Measurements from ENCODE around the gene ALG11.
"Not testable (repeated sequence)": the region's sequence is repeated elsewhere in the genome, so short reads cannot be mapped to it uniquely, and the experiment has no call there.

Gene ALG11, protein sequence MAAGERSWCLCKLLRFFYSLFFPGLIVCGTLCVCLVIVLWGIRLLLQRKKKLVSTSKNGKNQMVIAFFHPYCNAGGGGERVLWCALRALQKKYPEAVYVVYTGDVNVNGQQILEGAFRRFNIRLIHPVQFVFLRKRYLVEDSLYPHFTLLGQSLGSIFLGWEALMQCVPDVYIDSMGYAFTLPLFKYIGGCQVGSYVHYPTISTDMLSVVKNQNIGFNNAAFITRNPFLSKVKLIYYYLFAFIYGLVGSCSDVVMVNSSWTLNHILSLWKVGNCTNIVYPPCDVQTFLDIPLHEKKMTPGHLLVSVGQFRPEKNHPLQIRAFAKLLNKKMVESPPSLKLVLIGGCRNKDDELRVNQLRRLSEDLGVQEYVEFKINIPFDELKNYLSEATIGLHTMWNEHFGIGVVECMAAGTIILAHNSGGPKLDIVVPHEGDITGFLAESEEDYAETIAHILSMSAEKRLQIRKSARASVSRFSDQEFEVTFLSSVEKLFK

DNA sequence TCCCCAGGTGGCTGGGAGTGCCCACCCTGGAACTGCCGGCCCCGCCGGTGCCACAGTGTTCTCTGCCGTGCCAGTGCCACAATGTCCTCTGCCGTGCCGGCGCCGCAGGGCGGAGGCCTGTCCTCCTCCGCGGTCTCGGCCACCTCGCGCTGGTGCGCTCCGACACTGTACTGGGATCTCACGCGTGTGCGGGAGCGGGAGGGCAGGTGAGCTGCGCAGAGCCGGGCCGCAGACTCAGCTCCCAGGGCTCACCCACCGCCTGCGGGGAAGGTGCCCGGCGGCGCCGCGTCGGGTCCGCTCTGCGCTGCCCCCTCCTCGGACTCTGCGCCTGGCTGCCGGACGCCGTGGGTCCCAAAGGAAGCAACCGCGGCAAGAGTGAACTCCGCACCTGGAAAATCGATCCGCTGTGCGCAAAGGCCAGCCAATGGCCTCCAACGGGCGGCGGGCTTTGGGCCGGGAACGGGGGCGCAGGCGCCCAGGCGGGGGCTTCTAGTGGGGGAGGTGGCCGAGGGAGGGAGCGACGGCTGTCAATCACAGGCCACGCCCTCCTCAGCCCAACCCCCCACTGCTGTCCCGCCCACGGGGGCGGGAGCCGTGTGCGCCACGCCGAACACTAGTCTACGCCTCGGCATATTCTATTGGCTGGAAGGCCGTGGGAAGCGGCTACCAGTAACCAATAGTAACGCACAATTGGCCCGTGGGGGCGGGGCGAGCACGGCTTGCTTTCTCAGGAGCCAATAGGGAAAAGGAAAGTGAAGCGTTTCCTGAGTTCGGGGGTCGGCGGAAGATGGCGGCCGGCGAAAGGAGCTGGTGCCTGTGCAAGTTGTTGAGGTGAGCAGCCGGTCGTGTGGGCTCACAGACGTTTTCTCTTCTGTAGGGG is at the start of gene ALG11:
TSS of gene ALG11 (plus strand) at position 767 of the 880 bp plus-strand sequence. CDS start at position 788, 21 bp downstream.
- peak; percentile 99 for DNase-seq (ENCODE audit: low spot score)

DNA sequence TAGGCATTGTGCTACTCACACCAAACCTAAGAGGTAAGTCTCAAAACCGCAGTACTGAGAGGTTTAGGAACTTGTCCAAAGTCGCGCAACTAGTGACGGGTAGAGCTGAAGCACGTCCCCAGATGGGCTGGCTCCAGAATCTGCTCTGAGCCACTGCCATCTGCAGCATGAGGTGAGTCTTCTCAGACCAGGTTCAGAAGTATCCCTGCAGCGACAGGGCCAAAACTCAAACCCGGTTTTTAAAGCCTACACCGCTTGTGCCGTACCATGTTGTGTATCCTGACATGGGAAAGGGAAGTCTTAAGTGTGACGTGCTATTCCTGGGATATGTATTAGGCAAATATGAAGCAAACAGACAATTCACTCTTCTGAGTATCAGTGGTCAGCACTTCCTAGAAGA is 46.0 kb upstream of the ALG11 start:
- DNase-seq (ENCODE audit: low spot score) = no peak

DNA sequence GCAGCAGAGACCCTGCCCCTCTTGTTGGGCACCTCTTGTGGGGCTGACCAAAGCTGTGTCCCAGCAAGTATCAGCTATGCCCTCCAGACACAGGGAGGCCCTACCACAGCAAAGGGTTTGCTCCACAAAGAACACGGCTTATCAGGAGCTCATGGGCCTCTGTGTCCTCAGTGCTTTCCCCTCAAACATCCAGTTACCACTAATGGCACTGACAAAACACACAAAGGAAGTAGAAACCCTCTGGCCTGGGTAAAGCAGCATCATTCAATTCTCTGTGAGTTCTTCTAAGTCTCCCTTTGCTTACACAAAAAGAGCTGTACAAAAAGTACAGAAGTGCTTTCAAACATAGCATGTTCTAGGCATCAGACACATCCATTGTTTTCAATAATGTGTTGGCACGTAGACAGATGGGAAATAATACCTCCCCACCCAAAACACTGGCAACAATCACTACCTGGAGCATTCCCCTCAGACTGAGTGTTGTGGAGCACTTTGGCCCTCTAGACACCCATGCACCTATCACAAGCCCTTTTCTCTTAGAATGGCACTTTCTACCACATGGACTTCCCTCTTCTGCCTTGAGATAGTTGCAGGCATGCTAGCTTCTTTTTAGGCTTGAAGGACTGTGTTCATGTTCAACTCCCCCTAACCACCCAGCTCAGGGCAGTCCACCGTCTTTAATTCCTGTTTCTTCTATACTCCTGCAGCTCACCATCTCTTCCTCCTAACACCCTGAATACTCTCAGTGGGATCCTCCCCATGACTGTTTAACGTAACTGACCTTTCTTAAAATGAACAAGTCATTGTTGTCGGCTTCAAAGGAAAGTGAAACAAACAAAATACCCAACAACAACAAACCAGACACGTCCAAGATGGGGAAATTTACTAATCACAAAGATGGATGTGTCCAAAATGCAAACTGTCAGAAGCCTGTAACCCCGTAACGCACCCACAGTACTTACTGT is 44.4 kb upstream of the ALG11 start:
- no peak for DNase-seq (ENCODE audit: low spot score)

DNA sequence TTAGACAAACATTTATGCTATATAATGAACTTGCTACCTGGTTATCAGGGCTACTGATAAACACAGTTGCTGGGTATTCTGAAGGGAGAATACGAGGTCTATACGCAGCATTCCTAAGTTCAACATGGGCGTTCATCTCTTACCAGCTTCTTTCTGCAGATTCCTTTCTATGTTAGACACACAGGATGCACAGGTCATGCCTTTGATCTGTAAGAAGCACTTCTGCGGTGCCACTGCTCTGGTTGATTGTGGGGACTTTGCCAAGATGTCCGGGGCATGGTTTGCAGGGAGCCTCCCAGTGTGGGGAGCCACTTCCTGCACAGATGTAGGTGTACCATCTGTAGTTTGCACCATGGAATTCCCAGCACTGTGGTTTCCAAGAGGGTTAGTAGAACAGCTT is 41.8 kb upstream of the ALG11 start:
- DNase-seq (ENCODE audit: low spot score) = no peak

DNA sequence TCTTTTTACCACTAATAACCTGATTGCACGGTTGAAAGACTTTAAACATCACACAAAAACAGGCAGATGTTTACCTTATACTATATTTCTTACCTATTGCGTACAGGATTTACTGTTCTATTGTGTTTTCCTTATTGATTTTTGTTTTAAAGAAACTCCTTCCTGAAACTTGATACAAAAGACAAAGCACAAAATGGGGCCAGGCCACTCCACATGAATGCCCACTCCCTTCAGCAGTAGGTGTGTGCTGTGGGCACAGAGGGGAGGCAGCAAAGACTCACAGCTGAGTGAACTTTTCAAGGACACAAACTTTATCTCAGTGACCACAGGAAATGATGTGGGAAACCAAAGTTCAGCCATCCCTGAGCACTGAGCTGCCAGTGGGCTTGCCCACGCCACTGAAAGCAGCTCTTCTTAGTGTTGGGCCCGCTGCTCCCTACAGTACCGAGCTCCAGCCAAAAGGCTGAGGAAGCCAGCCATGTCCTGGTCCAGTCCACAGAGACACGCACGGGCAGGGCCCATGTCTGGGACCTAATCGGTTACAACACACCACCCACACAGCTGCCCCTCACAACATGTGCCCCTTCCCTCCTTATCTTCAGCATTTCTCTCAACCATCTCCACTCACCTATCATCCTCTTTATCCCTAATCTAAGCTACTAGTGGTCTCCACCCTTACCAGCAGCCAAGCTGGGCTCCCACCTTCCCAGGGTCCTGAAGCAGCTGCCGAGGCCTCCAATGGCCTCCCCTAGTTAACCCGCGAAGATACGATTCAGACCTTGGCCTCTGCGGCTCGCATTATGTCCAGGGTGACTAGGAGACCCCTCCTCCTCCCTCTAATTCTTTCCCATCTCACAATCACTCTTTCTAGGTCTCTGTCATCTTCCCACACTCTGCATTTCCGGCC is 40.4 kb upstream of the ALG11 start:
- DNase-seq (ENCODE audit: low spot score) = no peak

DNA sequence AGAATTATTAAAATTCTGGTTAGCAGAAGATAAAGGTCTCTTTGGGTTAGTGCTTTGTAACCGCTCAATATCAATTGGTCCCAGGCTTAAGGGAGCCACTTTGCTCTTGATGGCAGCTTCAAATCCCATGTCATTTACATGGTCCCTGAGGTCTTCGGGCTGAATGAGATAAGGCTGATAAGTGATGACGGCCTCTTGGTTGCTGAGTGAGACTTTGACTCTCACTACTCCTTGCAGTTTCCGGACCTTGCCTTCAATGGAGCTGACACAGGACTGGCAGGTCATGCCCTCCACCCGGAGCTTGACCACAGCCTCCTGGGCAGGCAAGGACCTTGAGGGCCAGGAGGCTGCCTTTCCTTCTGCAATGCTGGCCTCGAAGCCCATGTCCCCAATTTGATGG is 37.7 kb upstream of the ALG11 start:
- DNase-seq (ENCODE audit: low spot score) = no peak

DNA sequence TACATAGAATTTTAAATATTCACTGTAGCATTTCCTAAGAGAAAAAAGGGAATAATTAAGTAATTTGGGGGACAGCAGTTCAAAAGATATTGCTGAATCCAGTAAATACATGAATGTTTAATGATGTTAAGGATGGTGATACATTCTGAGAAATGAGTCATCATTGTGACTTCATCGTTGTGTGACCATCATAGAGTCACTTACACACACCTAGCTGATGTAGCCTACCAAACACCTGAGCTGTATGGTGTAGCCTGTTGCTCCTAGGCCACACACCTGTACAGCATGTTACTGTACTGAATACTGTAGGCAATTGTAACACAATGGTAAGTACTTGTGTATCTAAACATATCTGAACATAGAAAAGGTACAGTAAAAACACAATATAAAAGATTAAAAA is 35.8 kb upstream of the ALG11 start:
- no peak for DNase-seq (ENCODE audit: low spot score)

DNA sequence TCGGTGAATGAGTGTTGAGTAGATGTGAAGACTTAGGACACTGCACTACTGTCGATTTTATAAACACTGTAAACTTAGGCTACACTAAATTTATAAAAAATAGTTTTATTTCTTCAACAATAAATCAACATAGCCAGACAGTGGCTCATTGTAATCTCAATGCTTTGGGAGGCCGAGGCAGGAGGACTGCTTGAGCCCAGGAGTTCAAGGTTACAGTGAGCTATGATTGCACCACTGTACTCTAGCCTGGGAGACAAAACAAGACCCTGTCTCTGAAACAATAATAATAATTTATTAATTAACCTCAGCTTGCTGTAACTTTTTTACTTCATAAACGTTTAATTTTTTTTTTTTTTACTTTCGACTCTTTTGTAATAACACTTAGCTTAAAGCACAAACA is 35.3 kb upstream of the ALG11 start:
- DNase-seq (ENCODE audit: low spot score) = no peak

DNA sequence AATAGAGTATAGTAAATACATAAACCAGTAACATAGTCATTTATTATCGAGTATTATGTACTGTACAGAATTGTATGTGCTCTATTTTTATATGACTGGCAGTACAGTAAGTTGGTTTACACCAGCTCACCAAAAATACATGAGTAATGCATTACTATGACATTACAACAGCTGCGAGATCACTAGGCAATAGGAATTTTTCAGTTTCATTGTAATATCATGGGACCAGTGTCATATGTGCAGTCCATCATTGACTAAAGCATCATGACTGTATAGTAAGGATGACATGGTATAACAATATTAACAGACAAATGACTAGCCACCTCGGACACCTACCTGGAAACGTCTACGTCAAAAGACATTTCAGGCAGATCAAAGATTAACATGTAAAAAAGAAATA is 34.6 kb upstream of the ALG11 start:
- DNase-seq (ENCODE audit: low spot score) = no peak

DNA sequence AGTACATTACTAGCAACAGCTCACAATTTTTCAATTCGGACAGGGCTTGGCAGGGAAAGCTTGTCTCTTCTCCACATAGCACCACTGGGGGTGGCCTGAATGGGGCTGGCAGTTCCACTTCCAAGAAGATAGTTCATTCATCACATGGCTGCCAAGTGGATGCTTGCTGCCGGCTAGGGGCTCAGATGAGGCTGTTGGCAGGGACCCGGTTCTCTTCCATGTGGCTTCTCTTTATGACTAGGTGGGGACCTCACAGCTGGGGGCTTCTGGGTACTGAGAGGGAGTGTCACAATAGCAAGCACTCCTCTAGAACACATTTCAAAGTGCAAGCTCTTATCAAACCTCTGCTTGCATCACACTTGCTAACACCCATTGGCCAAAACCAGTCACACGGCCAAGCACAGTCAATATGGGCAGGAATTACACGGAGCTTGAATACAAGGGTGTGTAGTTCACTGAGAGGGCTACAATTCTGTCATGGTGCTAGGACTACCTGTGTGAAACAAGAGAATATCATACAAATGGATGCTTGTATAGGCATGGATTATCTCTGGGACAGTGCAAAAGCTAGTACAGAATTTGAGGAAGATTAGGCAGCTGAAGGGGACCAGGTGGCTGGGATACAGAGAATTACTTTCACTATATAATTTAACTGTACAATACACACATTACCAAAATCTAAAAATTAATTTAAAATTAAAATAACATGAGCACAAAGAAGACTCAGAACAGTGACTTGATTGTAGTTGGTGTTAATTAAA is 33.2 kb upstream of the ALG11 start:
- DNase-seq (ENCODE audit: low spot score) = no peak

DNA sequence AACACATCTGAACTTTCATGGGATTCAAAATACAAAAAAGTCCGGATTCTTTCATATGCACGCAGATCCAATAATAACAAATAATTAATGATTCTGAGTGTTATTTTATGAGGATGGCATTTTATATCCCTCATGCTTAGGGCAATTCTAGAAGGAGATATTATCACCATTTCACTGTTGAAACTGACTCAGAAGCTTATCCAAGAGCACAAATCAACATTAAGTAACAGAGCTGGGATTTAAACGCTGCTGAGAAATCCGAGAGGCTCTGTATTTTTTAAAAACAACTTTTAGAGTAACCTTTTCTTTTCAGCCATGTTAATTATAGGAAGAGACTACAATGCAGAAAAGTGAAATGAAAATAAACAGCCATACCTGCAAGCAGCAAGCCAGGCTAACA is 31.3 kb upstream of the ALG11 start:
- DNase-seq (ENCODE audit: low spot score) = no peak

DNA sequence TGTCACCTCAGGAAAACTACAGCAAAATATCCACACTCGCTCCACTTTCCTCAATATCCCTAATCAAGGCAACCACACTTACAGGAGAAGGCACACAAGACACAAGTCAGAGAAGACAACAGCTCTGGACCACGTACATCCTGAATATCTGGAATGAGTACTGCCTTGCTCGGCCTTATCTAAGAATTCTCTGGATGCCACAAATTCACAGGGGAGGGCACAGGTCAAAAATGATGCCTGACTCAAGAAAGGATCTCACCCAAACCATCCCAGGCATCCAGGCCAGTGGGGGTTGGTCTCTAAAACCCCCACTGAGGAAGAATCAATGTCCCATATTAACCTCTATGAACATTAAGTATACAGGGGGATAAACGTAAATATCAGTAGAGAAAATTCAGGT is 30.8 kb upstream of the ALG11 start:
- no peak for DNase-seq (ENCODE audit: low spot score)

DNA sequence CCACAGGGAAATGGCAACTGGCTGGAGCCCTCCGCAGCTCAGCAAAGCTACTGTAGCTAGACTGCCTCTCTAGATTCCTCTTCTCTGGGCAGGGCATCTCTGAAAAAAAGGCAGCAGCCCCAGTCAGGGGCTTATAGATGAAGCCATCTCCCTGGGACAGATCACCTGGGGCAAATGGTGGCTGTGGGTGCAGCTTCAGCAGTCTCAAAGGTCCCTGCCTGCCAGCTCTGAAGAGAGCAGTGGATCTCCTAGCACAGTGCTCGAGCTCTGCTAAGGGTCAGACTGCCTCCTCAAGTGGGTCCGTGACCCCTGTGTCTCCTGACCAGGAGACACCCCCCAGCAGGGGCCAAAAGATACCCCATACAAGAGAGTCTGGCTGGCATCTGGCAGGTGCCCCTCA is 28.9 kb upstream of the ALG11 start:
- not testable (repeated sequence) for DNase-seq (ENCODE audit: low spot score)

DNA sequence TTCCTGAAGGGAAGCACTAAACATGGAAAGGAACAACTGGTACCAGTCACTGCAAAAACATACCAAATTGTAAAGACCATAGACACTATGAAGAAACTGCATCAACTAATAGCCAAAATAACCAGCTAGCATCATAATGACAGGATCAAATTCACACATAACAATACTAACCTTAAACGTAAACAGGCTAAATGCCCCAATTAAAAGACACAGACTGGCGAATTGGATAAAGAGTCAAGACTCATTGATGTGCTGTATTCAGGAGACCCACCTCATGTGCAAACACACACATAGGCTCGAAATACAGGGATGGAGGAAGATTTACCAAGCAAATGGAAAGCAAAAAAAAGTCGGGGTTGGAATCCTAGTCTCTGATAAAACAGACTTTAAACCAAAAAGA is 27.3 kb upstream of the ALG11 start:
- not testable (repeated sequence) for DNase-seq (ENCODE audit: low spot score)

DNA sequence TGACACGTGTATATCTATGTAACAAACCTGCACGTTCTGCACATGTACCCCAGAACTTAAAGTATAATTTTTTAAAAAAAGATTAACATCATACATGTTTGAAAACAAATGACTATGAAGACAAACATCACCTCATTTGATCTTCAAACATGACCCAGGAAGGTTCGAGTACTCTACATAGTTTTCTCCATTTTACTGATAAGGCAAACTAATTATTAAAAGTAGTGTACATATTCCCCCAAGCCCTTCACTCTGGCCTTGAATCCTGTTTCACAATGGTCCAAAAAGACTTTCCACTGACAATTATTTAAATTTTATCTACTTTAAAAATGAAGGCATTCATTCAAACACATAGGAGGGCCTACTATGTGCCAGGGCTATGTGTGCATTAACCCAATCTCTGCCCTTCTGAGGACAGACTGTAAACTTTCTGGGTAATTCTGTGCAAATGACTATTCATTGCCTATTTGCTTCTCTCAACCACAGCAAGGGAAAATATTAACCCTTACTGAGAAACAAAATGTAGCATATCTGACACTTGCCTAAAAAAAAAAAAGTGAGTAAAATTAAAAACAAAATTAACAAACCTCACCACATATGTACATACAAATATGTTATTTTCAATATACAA is 23.1 kb upstream of the ALG11 start:
- no peak for DNase-seq (ENCODE audit: low spot score)

DNA sequence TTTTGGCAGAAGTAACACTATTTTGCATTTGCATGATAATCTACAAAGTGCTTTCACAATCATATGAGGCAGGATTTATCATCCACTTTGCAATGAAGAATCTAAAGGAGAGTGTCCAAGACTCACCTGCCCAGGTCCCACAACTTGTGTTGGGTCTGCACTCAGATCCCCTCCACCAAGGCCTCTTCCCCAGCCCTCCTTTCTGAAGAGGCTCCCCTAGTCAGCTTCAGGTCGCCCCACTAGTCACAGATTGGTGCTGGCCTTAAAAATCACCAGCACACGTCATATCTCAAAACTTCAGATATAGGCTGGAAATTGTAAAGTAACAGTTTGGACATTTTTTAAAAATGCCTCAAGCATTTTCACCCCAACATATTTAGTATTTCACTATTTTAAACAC is 18.5 kb upstream of the ALG11 start:
- DNase-seq (ENCODE audit: low spot score) = no peak

DNA sequence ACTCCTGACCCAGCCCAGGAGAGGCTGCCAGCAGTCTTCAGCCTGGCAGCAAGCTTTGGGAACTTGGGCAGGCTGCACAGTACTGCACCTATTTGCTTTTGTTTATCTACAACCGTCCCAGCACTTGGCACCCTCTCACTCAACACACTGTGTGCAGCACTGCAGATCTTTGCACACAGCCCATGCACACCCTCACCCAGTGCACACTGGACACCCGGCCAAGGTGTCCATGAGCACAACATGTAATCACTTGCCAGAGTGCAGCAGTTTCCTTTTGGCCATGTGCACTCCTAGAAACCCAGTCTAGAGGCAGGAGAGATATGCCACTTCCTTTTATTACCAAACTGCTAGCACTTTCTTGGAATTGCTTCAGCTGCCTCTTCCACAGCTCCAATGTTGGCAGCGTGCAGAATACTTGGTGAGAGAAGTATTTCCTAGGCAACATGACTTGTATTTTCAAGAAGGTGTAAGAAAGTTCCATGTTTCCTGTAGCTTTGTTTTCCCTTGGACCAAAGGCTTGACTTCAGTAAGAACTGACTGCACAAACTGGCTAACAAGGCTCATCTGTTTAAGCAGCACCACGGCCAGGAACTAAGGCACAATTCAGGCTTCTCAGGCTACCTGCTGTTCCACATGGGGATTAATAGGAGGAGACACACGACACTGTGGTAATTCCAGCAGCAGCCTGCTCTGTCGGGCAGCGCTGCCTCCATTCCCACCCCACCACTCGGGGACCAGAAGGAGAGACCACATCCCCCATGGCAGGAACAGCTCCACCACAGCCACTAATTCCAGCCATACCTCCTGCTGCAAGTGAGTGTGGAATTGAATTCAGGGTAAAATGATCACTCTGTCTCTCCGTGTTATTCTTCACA is 16.3 kb upstream of the ALG11 start:
- DNase-seq (ENCODE audit: low spot score) = no peak

DNA sequence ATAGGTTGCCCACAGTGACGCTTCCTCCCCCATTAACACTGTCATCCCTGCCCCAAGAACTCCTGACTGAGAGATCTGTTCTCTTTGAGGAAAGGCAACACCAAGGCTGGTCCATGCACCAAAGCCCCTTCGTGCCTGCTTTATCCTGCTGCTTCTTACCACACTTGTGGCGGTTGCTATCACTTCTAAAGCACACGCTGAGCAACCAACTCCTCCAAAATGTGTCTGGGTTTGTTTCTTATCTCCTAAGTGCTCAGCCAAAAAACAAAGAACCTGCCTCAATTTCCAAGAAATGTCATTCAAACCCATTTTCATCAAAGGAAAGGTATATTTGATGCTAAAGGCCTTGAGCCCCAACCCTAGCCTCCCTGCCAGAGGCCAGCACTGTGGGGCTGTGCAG is 15.6 kb upstream of the ALG11 start:
- no peak for DNase-seq (ENCODE audit: low spot score)

DNA sequence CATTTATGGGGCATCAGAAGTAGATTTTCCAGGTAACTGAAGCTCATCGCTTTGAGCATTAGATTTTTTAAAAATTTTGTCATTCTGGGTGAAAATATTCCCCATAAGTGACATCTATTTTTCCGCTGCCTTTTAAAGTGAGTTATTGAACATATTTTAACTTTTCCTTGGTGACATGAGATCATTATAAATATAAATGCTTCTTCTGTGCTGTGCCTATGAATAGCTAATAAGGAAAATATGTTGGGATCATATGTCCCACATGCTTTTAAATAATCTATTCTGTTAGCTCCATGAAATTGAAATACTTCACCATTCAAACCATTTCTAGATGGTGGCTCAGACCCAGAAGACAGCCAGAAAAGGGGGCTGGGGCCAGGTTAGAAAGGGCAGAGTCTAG is 15.0 kb upstream of the ALG11 start:
- no peak for DNase-seq (ENCODE audit: low spot score)
